A549 treated with dexamethasone at 1 μM for 4 hours (cell line): ENCODE measurements around the gene SOAT2. TPM values are rescaled to one million over a fixed set of nuclear protein-coding genes. Genes with fewer than 3 reads are reported as not detected.

ENCODE experiments used
- total RNA-seq: library from RNA; stranded (reverse); fragments of 200-300 nt; extraction: Qiagen RNA extraction; gene quantifications from 5 replicates; pipeline ENCODE4 v1.2.3, GENCODE V29; 2022

Gene SOAT2
- 0.17 to 0.27 TPM (median 0.26 TPM) in 5 replicates for total RNA-seq

GRCh38 chr12:53102883-53103807 lies at the start of gene SOAT2:
Gene SOAT2, plus strand, starts transcription at chr12:53103486. Its CDS starts 92 bp downstream, at chr12:53103578.

GRCh38 chr12:53079226-53080117 lies 23.8 kb upstream of the SOAT2 start, which contains the start of gene SPRYD3:
Gene SPRYD3, minus strand, starts transcription at chr12:53079390. Its CDS starts 57 bp downstream, at chr12:53079333.

GRCh38 chr12:53097564-53098353 lies 5.5 kb upstream of the SOAT2 start, which contains the start of gene IGFBP6:
Gene IGFBP6, plus strand, starts transcription at chr12:53097667. Its CDS starts 51 bp downstream, at chr12:53097718.

Other genes with a start within 250 kb of the SOAT2 start
- gene KRT8, start 198.4 kb upstream of the SOAT2 start, total RNA-seq = 4,375 to 5,591 TPM (median 5,356 TPM) in 5 replicates
- gene KRT18, start 154.4 kb upstream of the SOAT2 start, total RNA-seq = 3,225 to 3,786 TPM (median 3,735 TPM) in 5 replicates
- 281 to 365 TPM (median 350 TPM) in 5 replicates for gene EIF4B, start 97.0 kb upstream of the SOAT2 start, total RNA-seq
- gene TNS2, start 53.4 kb upstream of the SOAT2 start, total RNA-seq = 29.0 to 75.3 TPM (median 67.4 TPM) in 5 replicates
- 31.9 to 38.0 TPM (median 36.8 TPM) in 5 replicates for gene SPRYD3, start 24.1 kb upstream of the SOAT2 start, total RNA-seq
- 171 to 218 TPM (median 205 TPM) in 5 replicates for gene IGFBP6, start 5.8 kb upstream of the SOAT2 start, total RNA-seq
- gene ZNF740, start 77.2 kb downstream of the SOAT2 start, total RNA-seq = 12.4 to 16.9 TPM (median 14.3 TPM) in 5 replicates
- 4.1 to 8.3 TPM (median 7.0 TPM) in 5 replicates for gene CSAD, start 77.4 kb downstream of the SOAT2 start, total RNA-seq
- 0.14 to 0.36 TPM (median 0.28 TPM) in 5 replicates for gene ITGB7, start 103.8 kb downstream of the SOAT2 start, total RNA-seq
- gene RARG, start 128.7 kb downstream of the SOAT2 start, total RNA-seq = 17.9 to 23.5 TPM (median 23.2 TPM) in 5 replicates
- 14.1 to 24.7 TPM (median 21.8 TPM) in 5 replicates for gene ESPL1, start 164.8 kb downstream of the SOAT2 start, total RNA-seq
- 433 to 521 TPM (median 445 TPM) in 5 replicates for gene PFDN5, start 192.1 kb downstream of the SOAT2 start, total RNA-seq
- 70.6 to 86.9 TPM (median 83.2 TPM) in 5 replicates for gene MYG1, start 196.2 kb downstream of the SOAT2 start, total RNA-seq
- 71.1 to 84.9 TPM (median 79.2 TPM) in 5 replicates for gene AAAS, start 218.1 kb downstream of the SOAT2 start, total RNA-seq
- gene SP7, start 232.9 kb downstream of the SOAT2 start, total RNA-seq = 0.02 TPM in 1 of 5 replicates, not detected in the others